H1 (cell line): ENCODE results near the gene ATP8B3. TPM values are rescaled to one million over a fixed set of nuclear protein-coding genes. Genes with fewer than 3 reads are reported as not detected.

ENCODE experiments used
- EGR1 ChIP-seq: IDR thresholded peaks from 2 replicates; pipeline ENCODE4 v1.6.1; 2011; ENCODE audit warnings: low read depth, low read length, borderline replicate concordance
- JUN ChIP-seq: IDR thresholded peaks from 2 replicates; pipeline ENCODE4 v1.6.1; 2011; ENCODE audit warnings: low read depth, mild to moderate bottlenecking, improper control_type of control experiment, low read length
- ZNF274 ChIP-seq: IDR thresholded peaks from 2 replicates; pipeline ENCODE4 v1.7.0; 2012; ENCODE audit warnings: low read length, borderline replicate concordance; ENCODE audit errors: extremely low read depth
- polyA plus RNA-seq, 7 experiments: library from polyadenylated mRNA; depleted of rRNA in 3 of 7; stranded (reverse) in 5 of 7; unstranded in 2 of 7; fragments of >200 nt in 5 of 7; fragments of 200-250 nt in 2 of 7; gene quantifications; 1 replicate in 5 of 7; 2 replicates in 1 of 7; 4 replicates in 1 of 7; pipeline versions ENCODE4 v1.2.1 to v1.2.3, GENCODE V29; 2011 to 2013; ENCODE audit warnings: missing spikeins in 2 of 7, mixed read lengths in 2 of 7
- total RNA-seq: library from RNA; stranded (reverse); fragmentation: NEBNext Ultra II Directional; extraction: Animal tissue kit (Norgen Biotek cat#: 25700); gene quantifications from 2 replicates; pipeline ENCODE4 v1.2.1, GENCODE V29; 2021
- TF ChIP-seq, protein P1 (sequence below), 3 experiments: IDR thresholded peaks; 1 replicate in 2 of 3; 2 replicates in 1 of 3; pipeline versions ENCODE4 v1.5.1 to v1.6.1; 2011; ENCODE audit warnings: low read length in 3 of 3, mild to moderate bottlenecking in 3 of 3, inconsistent platforms in 2 of 3, low read depth in 1 of 3, moderate library complexity in 1 of 3; ENCODE audit not compliant: insufficient read depth in 1 of 3; ENCODE audit errors: control extremely low read depth in 1 of 3

ATP8B3 gene
- total and polyA plus RNA-seq, 2 of the 8 experiments (the other 6 are each of a cell fraction or from before 2014, with no cell fraction given), result 4.1 to 9.3 TPM

GRCh38 chr19:1848399-1849131 lies 36.5 kb upstream of the ATP8B3 start, which contains the start of gene REXO1 (continued):
- TF ChIP-seq, protein P1, sequence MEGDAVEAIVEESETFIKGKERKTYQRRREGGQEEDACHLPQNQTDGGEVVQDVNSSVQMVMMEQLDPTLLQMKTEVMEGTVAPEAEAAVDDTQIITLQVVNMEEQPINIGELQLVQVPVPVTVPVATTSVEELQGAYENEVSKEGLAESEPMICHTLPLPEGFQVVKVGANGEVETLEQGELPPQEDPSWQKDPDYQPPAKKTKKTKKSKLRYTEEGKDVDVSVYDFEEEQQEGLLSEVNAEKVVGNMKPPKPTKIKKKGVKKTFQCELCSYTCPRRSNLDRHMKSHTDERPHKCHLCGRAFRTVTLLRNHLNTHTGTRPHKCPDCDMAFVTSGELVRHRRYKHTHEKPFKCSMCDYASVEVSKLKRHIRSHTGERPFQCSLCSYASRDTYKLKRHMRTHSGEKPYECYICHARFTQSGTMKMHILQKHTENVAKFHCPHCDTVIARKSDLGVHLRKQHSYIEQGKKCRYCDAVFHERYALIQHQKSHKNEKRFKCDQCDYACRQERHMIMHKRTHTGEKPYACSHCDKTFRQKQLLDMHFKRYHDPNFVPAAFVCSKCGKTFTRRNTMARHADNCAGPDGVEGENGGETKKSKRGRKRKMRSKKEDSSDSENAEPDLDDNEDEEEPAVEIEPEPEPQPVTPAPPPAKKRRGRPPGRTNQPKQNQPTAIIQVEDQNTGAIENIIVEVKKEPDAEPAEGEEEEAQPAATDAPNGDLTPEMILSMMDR (IDR thresholded peaks at IDR 0.05; ENCODE audit: control extremely low read depth in 1 of 3, insufficient read depth in 1 of 3, low read depth in 1 of 3, low read length in 3 of 3), result peak; percentile 80 to 89 (median 84)
- TF ChIP-seq ZNF274 (no peak), EGR1 (peak; percentile 1; the same call in 1 of the 2 replicates), JUN (no peak)
- TF ChIP-seq, all 59 proteins: peak for 18
